ENCODE measurements around the gene DYRK1A.

GRCh38 chr21:37415939-37416338, 49.4 kb downstream of the DYRK1A start:
- TF ChIP-seq CTCF (IDR thresholded peaks at IDR 0.05): no peak
- no peak for TF ChIP-seq POLR2A (IDR thresholded peaks at IDR 0.05)
- TF ChIP-seq EP300 (IDR thresholded peaks at IDR 0.05; ENCODE audit: low read depth): no peak
- peak in 1 of 3 donors; percentile 12 for TF ChIP-seq POLR2AphosphoS5 (IDR thresholded peaks at IDR 0.05)

Data from transverse colon (tissue), 4 donors.